AG10803 (cell line): ENCODE measurements around the gene YKT6.

Experiments
- DNase-seq: peaks from one replicate; pipeline ENCODE4 v3.0.0; 2010; ENCODE audit warnings: low read depth
- H3K4me3 ChIP-seq: 2 replicates; pipeline ENCODE4 v1.5.1; 2011; ENCODE audit warnings: mild to moderate bottlenecking, low read length, control low read depth
- CTCF ChIP-seq: conservative IDR thresholded peaks from 2 replicates; pipeline ENCODE4 v1.5.1; 2011; ENCODE audit warnings: mild to moderate bottlenecking, low read length, control low read depth, inconsistent platforms

The YKT6 gene

GRCh38 chr7:44223362-44224079 is 22.7 kb downstream of the YKT6 start:
- DNase-seq = no peak
- H3K4me3 ChIP-seq = no peak overlapping the region
- TF ChIP-seq CTCF = no peak

DNA sequence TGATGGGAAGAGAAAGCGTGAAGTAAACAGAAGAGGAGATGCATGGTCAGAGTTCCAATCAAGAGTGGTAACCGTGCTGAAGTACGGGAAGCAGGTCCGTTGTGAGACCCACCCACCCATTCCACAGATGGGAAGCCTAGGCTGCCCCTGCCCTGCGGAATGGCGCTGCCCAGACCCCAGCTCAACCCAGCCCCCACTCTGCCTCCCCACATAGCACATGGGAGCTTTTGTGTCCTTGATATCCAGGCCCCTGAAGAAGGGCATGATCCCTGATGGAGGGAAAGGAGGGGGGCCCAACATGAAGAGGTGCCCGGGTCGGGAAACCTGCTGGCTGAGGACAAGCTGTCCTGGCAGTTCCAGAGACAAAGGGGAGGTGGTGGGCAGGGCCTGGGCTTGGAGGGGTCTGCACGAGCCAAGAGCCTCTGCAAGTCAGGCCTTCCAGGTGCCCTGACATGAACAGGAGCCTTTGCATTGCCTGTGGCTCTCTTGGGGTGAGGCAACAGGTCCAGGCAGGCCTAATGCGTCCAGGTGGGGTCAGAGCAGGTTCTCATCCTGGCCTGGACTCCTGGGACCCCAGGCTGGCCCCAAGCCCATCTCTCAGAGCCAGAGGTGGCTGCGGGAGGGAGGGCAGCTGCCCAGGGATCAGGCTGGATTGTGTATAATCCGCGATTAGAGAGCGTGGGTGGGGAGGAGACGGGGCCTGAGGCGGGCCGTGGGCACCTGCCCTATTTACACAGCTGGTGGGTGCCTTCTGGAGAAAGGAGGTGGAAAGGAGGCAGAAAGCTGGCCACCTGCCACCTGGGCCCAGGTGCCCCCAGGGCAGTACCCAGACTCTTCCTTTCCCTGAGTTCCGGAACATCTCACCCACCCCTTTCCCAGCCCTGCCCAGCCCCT is 23.5 kb downstream of the YKT6 start:
- no peak for DNase-seq
- no peak for TF ChIP-seq CTCF
- no peak overlapping the region for H3K4me3 ChIP-seq

GRCh38 chr7:44224974-44225565 is 24.3 kb downstream of the YKT6 start:
- no peak overlapping the region for H3K4me3 ChIP-seq
- TF ChIP-seq CTCF = no peak
- DNase-seq = no peak

DNA sequence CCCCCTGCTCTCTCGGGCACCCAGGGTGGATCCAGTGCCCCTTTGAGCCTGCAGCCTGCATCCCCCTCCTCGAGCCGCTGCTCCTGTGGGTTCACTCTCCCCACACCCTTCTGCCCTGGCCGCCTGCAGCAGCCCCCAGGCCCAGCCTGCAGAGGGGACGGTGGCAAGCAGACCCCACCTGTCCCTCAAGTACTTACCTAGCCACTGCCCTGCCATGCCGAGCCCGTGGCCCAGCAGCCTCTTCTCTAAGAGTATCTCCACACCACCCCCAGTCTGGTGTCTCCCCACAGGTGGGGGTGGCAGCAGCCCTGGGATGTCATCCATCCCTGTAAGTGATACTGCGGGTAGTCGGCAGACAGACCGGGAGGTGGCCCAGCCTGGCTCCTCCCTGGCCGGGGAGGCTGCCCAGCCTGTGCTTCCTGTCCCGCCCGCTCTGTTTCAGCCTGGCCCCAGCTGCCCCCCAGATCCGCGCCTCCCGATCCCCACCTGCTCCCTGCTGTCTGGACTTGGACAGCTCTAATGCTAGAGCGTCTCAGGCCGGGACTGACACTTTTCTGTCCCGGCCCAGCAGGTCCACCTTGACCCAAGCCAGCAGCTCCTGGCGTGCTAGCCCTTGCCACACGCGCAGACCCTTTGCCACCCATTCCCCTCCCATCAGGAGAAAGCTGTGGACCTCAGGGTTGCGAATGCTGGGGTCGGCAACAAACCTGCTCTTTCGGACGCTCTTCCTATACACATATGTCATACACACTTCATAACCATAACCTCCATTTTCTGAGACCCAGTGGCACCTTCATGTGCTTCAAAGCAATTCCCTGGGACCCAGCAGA is 25.0 kb downstream of the YKT6 start:
- no peak overlapping the region for H3K4me3 ChIP-seq
- no peak for DNase-seq
- TF ChIP-seq CTCF = no peak

- no peak for TF ChIP-seq CTCF
- no peak for DNase-seq
- no peak overlapping the region for H3K4me3 ChIP-seq
These were observed 25.6 kb downstream of the YKT6 start for GRCh38 chr7:44226396-44226753.

GRCh38 chr7:44227911-44228310 is 27.1 kb downstream of the YKT6 start:
- no peak for TF ChIP-seq CTCF

More at GRCh38 chr7:44227911-44228310, 27.1 kb downstream of the YKT6 start:
- H3K4me3 ChIP-seq = no peak overlapping the region
- no peak for DNase-seq
